MM.1S (cell line): ENCODE results near the gene MYLK3.

Source experiments
- DNase-seq: peaks from one replicate; pipeline ENCODE4 v3.0.0-alpha.2; 2015
- H2AFZ ChIP-seq: fragments of 300-600 bp; sonication (generic); 2 replicates; pipeline ENCODE4 v1.6.0; 2016; ENCODE audit warnings: antibody characterized with exemption, low read length
- H3F3A ChIP-seq: fragments of 300-600 bp; sonication (generic); 2 replicates; pipeline ENCODE4 v1.6.1; 2016; ENCODE audit warnings: mild to moderate bottlenecking, antibody characterized with exemption, low read length, moderate library complexity, mixed read lengths; ENCODE audit not compliant: insufficient read depth
- H3K27ac ChIP-seq: fragments of 300-600 bp; sonication (generic); 2 replicates; pipeline ENCODE4 v1.5.1; 2016; ENCODE audit warnings: mild to moderate bottlenecking, low read length
- H3K27me3 ChIP-seq: fragments of 300-600 bp; sonication (generic); replicated peaks from 2 replicates; pipeline ENCODE4 v1.6.0; 2016; ENCODE audit warnings: low read length; ENCODE audit not compliant: insufficient read depth
- H3K36me3 ChIP-seq: fragments of 300-600 bp; sonication (generic); replicated peaks from 2 replicates; pipeline ENCODE4 v1.6.1; 2016; ENCODE audit warnings: mild to moderate bottlenecking, low read length, mixed read lengths; ENCODE audit not compliant: insufficient read depth
- H3K4me1 ChIP-seq: fragments of 300-600 bp; sonication (generic); 2 replicates; pipeline ENCODE4 v1.6.1; 2016; ENCODE audit warnings: low read length, mixed read lengths
- H3K4me2 ChIP-seq: fragments of 300-600 bp; sonication (generic); 2 replicates; pipeline ENCODE4 v1.6.0; 2016; ENCODE audit warnings: low read depth, low read length
- H3K4me3 ChIP-seq: fragments of 300-600 bp; sonication (generic); 2 replicates; pipeline ENCODE4 v1.5.1; 2016; ENCODE audit warnings: low read length, mixed read lengths
- H3K79me2 ChIP-seq: fragments of 300-600 bp; sonication (generic); 2 replicates; pipeline ENCODE4 v1.6.1; 2016; ENCODE audit warnings: mixed run types, low read length, mixed read lengths
- H3K9ac ChIP-seq: fragments of 300-600 bp; sonication (generic); 2 replicates; pipeline ENCODE4 v1.6.1; 2016; ENCODE audit warnings: low read length, mixed read lengths
- H3K9me2 ChIP-seq: fragments of 300-600 bp; sonication (generic); replicated peaks from 2 replicates; pipeline ENCODE4 v1.6.1; 2016; ENCODE audit warnings: mild to moderate bottlenecking, low read length, mixed read lengths; ENCODE audit not compliant: insufficient read depth
- H3K9me3 ChIP-seq: fragments of 300-600 bp; sonication (generic); replicated peaks from 2 replicates; pipeline ENCODE4 v1.6.1; 2016; ENCODE audit warnings: mild to moderate bottlenecking, low read length, mixed read lengths; ENCODE audit not compliant: insufficient read depth
- H4K20me1 ChIP-seq: fragments of 300-600 bp; sonication (generic); 2 replicates; pipeline ENCODE4 v1.6.1; 2016; ENCODE audit warnings: mild to moderate bottlenecking, low read length, moderate library complexity, mixed read lengths; ENCODE audit not compliant: insufficient read depth
- CTCF ChIP-seq: fragments of 300-600 bp; sonication (generic); IDR thresholded peaks from 2 replicates; pipeline ENCODE4 v1.5.1; 2016; ENCODE audit warnings: antibody characterized with exemption, low read length, mixed read lengths
- EZH2 ChIP-seq: fragments of 300-600 bp; sonication (generic); optimal IDR thresholded peaks from 2 replicates; pipeline ENCODE3; 2017; ENCODE audit warnings: low read depth, mild to moderate bottlenecking, antibody characterized with exemption, low read length, mixed read lengths
- EZH2phosphoT487 ChIP-seq: fragments of 300-600 bp; sonication (generic); IDR thresholded peaks from 2 replicates; pipeline ENCODE4 v1.6.1; 2018; ENCODE audit warnings: antibody characterized with exemption, low read length

Gene MYLK3

DNA sequence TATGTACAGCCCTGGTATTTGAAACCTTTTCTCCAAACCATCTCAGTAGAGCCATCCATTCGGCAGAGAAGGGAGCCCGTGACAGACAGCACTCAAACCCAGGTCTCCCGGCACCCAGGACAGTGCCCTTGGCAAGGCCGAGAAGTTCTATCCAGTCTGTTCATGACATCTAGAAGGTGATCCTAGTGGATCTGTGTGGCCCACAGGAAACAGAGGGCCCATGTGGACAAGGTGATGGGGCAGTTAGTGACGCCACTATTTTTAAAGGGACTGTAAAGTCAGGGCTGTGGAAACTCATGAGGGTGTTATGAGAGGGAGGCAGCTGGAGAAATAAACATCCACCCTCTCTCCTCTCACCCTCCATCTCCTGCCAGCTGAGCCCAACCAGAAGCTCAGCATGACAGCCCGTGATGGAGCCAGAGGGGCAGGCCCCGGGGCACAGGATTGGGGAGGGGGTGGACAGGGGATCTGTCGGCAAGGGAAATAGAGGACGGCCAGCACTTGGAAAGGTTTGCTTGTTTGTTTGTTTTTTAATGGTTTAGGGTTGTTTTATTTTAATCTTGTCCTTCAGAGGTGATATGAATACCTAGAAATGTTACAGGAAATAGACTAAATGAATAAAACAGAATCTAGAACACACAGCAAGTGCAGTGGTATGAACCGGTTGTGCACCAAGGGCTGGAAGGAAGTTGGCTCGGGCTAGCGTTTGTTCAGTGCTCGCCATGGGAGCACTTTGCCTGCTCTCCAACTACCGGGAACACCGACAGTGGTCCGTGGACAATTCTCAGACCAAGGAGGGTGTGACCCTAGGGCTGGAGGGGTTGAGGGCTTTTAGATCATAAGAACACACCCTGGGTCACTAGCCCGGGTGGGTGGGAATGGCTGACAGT lies 17.1 kb downstream of the MYLK3 start:
- H3K79me2 ChIP-seq: no peaks in the 10 kb centered on the region
- H3K4me2 ChIP-seq: no peak overlapping the region
- no peak for TF ChIP-seq CTCF
- TF ChIP-seq EZH2phosphoT487: no peak
- TF ChIP-seq EZH2: no peak

GRCh38 chr16:46730126-46730525 lies 18.0 kb downstream of the MYLK3 start:
- Histone ChIP-seq H3K79me2 (no peaks in the 10 kb centered on the region), H3F3A (no peaks in the 10 kb centered on the region), H4K20me1 (no peaks in the 10 kb centered on the region), H2AFZ (no peak overlapping the region), H3K27ac (no peak overlapping the region), H3K4me3 (no peak overlapping the region), H3K9me3 (no peaks in the 10 kb centered on the region), H3K4me2 (no peak overlapping the region), H3K27me3 (no peaks in the 10 kb centered on the region), H3K4me1 (no peaks in the 10 kb centered on the region), H3K9me2 (no peaks in the 10 kb centered on the region), H3K36me3 (no peaks in the 10 kb centered on the region), H3K9ac (no peak overlapping the region)
- TF ChIP-seq CTCF: no peak
- TF ChIP-seq EZH2phosphoT487: no peak
- no peak for TF ChIP-seq EZH2
- DNase-seq: no peak

More for the DNA sequence above, 17.1 kb downstream of the MYLK3 start:
- DNase-seq: no peak
- H3K4me3 ChIP-seq: no peak overlapping the region
- H3K9me2 ChIP-seq: no peaks in the 10 kb centered on the region
- H3K27ac ChIP-seq: no peak overlapping the region
- no peaks in the 10 kb centered on the region for H3K4me1 ChIP-seq
- H3K36me3 ChIP-seq: no peaks in the 10 kb centered on the region
- H3K9me3 ChIP-seq: no peaks in the 10 kb centered on the region
- H3K9ac ChIP-seq: no peak overlapping the region
- H3F3A ChIP-seq: no peaks in the 10 kb centered on the region
- H3K27me3 ChIP-seq: no peaks in the 10 kb centered on the region
- no peak overlapping the region for H2AFZ ChIP-seq
- H4K20me1 ChIP-seq: no peaks in the 10 kb centered on the region

- Histone ChIP-seq H3K4me3 (no peak overlapping the region), H3K27me3 (no peaks in the 10 kb centered on the region), H3K79me2 (no peaks in the 10 kb centered on the region), H4K20me1 (no peaks in the 10 kb centered on the region), H3K4me1 (no peaks in the 10 kb centered on the region), H3K36me3 (no peaks in the 10 kb centered on the region), H3K9me3 (no peaks in the 10 kb centered on the region), H3K27ac (no peak overlapping the region), H2AFZ (no peak overlapping the region), H3K9ac (no peak overlapping the region), H3K4me2 (no peak overlapping the region), H3F3A (no peaks in the 10 kb centered on the region), H3K9me2 (no peaks in the 10 kb centered on the region)
- no peak for DNase-seq
- no peak for TF ChIP-seq CTCF
- TF ChIP-seq EZH2phosphoT487: no peak
Measured at GRCh38 chr16:46729326-46729995, 18.7 kb downstream of the MYLK3 start.
